K562 (cell line): ENCODE data around the gene TANGO6. TPM values are rescaled to one million over a fixed set of nuclear protein-coding genes. Genes with fewer than 3 reads are reported as not detected.
A peak's percentile ranks its signal among the peaks of the same experiment; 100 is the strongest.

ENCODE experiments used
- HMGXB4 ChIP-seq: sonication (generic); formaldehyde crosslinking; IDR thresholded peaks from 2 replicates; pipeline ENCODE4 v1.8.1; 2023; ENCODE audit warnings: mild to moderate bottlenecking, missing genetic modification reagents
- L3MBTL2 ChIP-seq: fragments of 450-650 bp; IDR thresholded peaks from 2 replicates; pipeline ENCODE4 v1.6.1; 2016; ENCODE audit warnings: mild to moderate bottlenecking, moderate library complexity
- MCM5 ChIP-seq: fragments of 450-650 bp; IDR thresholded peaks from 2 replicates; pipeline ENCODE4 v1.6.1; 2016; ENCODE audit warnings: low read depth
- POLR3A ChIP-seq: IDR thresholded peaks from 2 replicates; pipeline ENCODE4 v1.6.1; 2011; ENCODE audit warnings: borderline replicate concordance, mild to moderate bottlenecking, moderate library complexity; ENCODE audit not compliant: insufficient read length, insufficient read depth; ENCODE audit errors: extremely low read depth
- SRSF3 ChIP-seq: fragments of 200-400 bp; formaldehyde crosslinking; IDR thresholded peaks from 2 replicates; pipeline ENCODE4 v1.6.1; 2016; ENCODE audit warnings: mild to moderate bottlenecking, low read length, moderate library complexity; ENCODE audit not compliant: insufficient read depth
- USF1 ChIP-seq: sonication (generic); formaldehyde crosslinking; IDR thresholded peaks from 2 replicates; pipeline ENCODE4 v1.9.0; 2022; ENCODE audit warnings: mild to moderate bottlenecking, missing genetic modification reagents
- ZNF277 ChIP-seq: fragments of 250-450 bp; sonication (Bioruptor Pico); IDR thresholded peaks from 2 replicates; pipeline ENCODE4 v1.8.0; 2022; ENCODE audit warnings: inconsistent platforms, mild to moderate bottlenecking, moderate library complexity, borderline replicate concordance
- polyA plus RNA-seq, 8 experiments: library from polyadenylated mRNA; depleted of rRNA in 4 of 8; stranded (reverse) in 5 of 8; unstranded in 3 of 8; fragments of >200 nt; fragmentation: Nextera tagmentation in 2 of 8; fragmentation: Illumina TruSeq in 1 of 8; extraction: Ambion mirVana in 2 of 8; extraction: Trizol in 1 of 8; gene quantifications; 2 replicates each; pipeline versions ENCODE4 v1.2.1 to v1.2.3, GENCODE V29; 2011 to 2014; ENCODE audit warnings: inconsistent platforms in 1 of 8, missing spikeins in 1 of 8
- total RNA-seq, 7 experiments: library from RNA; depleted of rRNA in 6 of 7; stranded (reverse); fragments of >200 nt in 6 of 7; fragmentation: Illumina TruSeq in 2 of 7; extraction: Trizol in 2 of 7; gene quantifications; 2 replicates each; pipeline versions ENCODE4 v1.2.1 to v1.2.3, GENCODE V29; 2011 to 2021; ENCODE audit warnings: low replicate concordance in 1 of 7
- TF ChIP-seq, protein P1 (sequence below): sonication (generic); IDR thresholded peaks from 2 replicates; pipeline ENCODE4 v1.6.1; 2016

The TANGO6 gene
- total and polyA plus RNA-seq, 9 of the 15 experiments (the other 6 are each of a cell fraction or from before 2014, with no cell fraction given): 1.6 to 15.2 (median 9.6) TPM

GRCh38 chr16:68844211-68844564 lies 857 bp downstream of the TANGO6 start (continued):
- TF ChIP-seq, protein P1, sequence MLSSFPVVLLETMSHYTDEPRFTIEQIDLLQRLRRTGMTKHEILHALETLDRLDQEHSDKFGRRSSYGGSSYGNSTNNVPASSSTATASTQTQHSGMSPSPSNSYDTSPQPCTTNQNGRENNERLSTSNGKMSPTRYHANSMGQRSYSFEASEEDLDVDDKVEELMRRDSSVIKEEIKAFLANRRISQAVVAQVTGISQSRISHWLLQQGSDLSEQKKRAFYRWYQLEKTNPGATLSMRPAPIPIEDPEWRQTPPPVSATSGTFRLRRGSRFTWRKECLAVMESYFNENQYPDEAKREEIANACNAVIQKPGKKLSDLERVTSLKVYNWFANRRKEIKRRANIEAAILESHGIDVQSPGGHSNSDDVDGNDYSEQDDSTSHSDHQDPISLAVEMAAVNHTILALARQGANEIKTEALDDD: no peak
- no peak for TF ChIP-seq SRSF3
- no peak for TF ChIP-seq L3MBTL2
- TF ChIP-seq USF1 (CRISPR knock-in tag): peak; percentile 57
- no peak for TF ChIP-seq MCM5
- TF ChIP-seq POLR3A: no peak
- no peak for TF ChIP-seq HMGXB4 (CRISPR knock-in tag)
- TF ChIP-seq ZNF277: no peak
